Measurements from ENCODE around the gene CLASP2.

The CLASP2 gene

DNA sequence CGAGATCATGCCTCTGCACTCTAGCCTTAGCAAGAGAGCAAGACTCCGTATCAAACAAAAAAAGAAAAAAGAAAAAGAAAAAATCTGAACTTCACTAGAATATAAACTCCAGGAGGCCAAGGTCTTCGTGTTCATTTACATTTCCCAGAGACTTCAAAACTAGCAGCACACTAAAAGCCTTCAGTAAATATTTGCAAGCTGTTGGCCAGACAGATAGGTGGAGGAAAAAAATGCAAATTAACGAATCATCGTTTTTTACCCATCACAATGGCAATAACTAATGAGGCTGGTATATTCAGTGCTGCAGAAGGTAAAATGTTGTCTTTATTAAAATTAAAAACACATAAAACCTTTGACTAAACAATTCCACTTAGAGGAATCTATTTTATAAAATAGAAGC, 80.6 kb downstream of the CLASP2 start:
- no peak for DNase-seq (ENCODE audit: low read depth, low spot score)

DNA sequence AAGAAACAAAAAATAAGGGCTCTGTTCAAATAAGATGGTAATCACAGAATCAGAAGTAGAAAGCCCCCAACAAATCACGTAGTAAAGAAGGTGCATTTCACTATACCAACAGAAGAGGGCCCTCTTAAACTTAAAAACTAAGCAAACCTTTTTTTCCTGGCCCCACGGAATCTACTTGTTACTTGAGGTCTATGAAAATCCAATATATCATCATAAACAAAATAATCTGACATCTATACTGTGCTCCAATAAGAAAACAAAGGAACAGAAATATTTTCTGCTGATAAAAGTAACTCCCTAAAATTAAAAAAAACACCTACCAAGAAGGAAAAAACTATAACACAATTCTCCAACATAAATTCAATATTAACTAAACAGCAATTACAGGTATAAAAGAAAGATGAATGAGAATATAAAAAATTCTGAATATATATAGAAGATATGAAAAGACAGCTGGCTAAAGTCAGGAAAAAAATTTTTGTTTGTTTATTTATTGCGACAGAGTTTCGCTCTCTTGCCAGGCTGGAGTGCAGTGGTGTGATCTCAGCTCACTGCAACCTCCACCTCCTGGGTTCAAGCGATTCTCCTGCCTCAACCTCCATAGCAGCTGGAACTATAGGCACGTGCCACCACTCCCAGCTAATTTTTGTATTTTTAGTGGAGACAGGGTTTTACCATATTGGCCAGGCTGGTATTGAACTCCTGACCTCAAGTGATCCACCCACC, 81.8 kb downstream of the CLASP2 start:
- no peak for DNase-seq (ENCODE audit: low read depth, low spot score)

DNA sequence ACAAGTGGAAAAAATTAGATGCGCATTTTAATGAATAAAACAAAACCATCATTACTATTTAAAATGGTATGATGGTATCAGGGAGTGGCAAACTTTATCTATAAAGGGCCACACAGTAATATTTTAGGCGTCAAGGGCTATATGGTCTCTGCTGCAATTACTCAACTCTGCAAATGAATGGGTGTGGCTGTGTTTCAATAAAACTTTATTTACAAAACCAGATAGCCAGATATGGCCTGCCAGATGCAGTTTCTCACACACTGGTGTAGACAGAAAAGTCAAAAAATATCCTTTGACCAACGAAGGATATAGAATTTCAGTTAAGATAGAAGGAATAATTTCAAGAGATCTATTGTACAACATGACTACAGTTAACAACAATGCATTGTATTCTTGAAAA, 83.8 kb downstream of the CLASP2 start:
- no peak for DNase-seq (ENCODE audit: low read depth, low spot score)

DNA sequence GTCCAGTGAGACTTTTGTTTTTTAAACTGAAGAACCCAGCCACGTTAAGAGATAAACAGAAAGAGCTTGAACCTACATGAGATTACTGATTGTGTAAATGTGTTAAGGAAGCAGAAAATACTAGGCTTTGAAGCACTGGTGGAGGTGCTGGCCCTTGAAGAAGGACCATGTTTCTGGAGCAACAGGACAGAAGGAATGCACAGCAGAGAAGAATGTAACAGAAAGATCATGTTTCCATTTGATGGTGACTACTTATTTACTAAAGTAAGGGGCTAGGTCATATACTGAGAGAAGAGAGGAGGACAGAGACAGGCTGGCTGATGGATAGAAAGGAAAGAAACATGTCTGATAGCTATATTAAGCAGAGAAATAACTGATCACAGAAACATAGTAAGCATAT, 88.8 kb downstream of the CLASP2 start:
- DNase-seq (ENCODE audit: low read depth, low spot score), result no peak

DNA sequence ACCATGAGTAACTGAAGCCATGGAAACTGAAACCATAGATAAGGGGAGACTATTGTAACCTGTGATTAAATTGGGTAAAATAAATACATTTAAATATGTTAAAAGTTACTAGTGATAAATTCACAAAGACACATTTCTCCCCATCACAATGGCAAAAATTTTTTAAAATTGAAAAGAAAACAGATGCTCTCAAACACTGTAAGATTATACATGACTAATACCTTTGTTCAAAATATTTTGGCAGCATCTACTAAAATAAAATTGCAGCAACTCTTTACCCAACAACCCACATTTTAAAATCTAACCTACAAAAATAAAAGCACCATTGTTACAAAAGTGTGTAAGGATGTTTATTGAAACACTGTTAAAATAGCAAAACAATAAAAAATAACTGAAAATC, 93.3 kb downstream of the CLASP2 start:
- no peak for DNase-seq (ENCODE audit: low read depth, low spot score)

DNA sequence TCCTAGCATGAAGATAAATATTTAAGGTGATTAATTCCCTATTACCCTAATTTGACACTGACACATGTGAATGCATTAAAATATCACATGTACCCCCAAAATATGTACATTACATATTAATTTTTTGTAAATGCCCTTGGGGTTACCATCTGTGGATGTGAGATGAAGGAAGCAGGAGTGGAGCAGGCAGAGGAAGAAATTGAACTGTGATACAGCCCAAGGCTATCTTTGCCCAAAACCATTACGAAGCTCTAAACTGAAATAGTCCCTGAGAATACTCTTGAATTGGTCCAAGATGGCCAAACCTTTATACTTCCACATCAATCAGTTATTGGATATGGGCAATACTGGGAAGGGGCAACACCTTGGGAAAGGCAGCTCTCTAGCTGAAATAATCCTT, 105.0 kb downstream of the CLASP2 start:
- no peak for DNase-seq (ENCODE audit: low read depth, low spot score)

DNA sequence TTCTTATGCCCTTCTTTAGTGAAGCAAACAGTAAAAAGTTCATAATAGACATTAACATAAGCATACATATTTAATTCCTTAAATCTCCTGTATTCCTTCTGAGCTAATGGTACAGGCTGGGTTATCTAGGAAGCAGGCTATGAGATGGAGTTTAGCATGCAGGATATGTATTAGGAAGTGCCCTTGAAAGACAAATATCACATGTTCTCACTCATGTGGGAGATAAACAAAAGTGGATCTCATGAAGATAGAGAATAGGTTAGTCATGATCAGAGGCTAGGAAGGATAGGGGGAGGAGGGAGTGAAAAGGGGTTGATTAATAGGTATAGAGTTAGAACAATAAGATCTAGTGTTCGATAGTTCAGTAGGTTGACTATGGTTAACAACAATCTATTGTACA, 105.4 kb downstream of the CLASP2 start:
- no peak for DNase-seq (ENCODE audit: low read depth, low spot score)

DNA sequence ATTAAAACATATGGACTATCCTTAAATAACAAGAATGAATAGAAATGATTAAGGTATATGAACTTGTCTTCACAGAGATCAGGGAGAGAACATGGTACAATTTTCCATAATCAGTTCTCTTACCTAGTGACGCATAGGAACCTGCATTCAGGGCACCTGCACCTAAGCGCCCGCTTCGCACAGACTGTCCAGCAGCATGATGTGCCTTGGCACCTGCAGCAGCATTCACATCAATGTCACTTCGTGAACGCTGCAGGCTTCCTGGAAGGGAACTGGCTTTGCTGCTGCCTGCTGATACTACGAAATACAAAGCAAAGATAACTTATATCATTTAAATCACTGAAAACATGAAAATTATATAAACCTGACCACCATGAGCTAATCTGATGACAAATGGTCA, 115.2 kb downstream of the CLASP2 start:
- no peak for DNase-seq (ENCODE audit: low read depth, low spot score)

DNA sequence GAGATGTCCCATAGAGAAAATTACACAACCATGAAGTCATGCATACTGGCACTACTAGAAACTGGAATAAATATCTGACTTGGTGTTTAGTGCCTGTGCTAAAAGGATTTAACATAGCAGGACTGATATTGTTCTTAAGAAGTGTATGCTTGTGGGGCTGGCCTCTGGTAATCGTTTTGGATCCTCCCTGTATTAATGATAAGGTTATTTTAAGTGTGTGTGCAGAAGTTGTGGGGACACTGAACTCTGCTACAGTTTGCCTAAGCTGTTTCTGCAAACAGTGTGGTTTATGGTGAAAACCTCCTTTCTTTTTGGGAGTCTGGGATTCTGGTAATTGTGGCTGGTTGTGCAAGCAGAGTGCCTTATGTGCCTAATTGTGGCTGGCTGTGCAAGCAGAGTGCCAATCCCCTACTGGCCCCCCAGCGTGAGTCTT, 120.8 kb downstream of the CLASP2 start:
- DNase-seq (ENCODE audit: low read depth, low spot score), result no peak

DNA sequence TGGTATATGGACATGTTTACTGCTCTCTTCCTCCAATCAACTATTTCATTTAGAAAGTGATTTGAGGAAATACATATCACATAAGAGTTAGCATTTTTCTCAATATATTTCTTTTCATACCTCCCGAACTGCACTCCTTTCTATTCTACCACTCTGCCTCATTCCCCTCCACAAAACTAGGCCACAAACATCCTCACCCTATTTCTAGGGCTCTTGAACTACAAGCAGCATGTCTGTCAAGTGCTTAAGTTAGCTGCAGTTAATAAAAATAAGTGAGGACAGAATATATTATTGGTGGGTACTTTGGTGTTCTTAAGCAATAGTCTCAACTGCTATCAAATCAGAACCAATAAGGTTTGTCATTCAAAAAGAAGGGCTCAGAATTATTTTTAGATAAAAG, 125.1 kb downstream of the CLASP2 start:
- DNase-seq (ENCODE audit: low read depth, low spot score), result no peak

DNA sequence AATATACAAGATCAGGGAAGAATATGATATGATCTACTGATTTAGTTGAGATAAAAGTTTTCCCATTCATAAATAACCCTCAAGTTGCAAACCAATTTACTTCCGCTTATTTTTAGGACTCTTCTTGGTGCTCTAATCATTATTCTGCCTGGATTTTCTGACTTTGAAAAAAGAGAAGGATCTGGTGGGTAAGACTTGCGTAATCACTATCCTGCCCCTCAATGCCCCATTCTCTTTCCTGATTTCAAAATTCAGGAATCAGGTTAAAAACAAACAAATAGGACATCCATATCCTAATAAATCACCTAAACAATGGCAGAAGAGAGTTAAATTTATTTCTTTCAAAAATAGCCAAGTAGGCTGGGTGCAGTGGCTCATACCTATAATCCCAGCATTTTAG, 127.5 kb downstream of the CLASP2 start:
- no peak for DNase-seq (ENCODE audit: low read depth, low spot score)

DNA sequence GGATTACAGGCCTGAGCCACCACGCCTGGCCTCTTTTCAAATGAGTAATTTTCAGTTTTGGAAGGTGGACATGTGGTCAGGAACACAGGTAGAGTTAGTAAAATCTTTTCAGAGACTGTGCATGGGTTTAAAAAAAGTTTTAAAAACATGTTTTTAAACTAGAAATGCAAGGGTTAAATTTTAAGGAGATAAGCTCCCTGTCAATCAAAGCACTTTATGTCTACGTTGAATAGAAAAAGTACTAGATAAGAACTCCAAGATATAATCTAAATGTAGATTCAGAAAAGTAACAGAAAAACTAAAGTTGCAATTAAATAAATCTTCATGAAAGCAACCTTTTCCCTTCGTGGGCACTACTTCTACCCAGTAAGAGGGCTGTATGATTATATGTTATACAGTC, 131.7 kb downstream of the CLASP2 start:
- DNase-seq (ENCODE audit: low read depth, low spot score), result no peak

DNA sequence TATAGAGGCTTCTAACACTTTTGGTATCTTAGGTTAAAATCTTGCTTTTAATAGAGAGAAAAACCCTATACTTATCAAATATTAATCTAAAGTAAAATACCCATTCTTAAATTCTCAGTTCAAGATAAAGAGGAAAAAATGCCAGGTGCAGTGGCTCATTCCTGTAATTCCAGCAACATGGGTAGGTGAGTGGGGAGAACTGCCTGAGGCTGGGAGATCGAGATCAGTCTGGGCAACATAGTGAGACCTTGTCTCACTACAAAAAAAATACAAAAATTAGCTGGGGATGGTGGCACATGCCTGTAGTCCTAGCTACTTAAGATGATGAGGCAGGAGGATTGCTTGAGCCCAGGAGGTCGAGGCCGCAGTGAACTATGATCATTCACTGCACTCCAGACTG, 135.8 kb downstream of the CLASP2 start:
- no peak for DNase-seq (ENCODE audit: low read depth, low spot score)

DNA sequence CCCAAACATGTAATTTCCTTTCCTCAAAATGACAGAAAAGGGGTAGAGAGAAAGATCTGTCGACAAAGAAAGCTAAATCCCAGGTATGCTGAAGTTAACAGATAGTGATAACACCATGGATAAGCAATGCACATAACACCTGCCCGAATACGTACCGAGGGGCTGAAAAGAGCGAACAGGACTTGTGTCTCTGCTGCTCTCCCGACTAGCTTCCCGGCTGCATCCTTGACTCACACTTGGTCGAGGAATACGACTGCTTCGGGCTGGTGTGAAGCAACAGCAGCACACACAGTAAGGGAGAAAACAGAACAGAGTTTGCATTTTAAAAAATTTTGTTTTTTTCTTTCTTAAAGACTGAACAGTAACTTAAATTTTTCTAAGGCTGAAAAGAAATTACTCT, 136.4 kb downstream of the CLASP2 start:
- DNase-seq (ENCODE audit: low read depth, low spot score), result no peak

DNA sequence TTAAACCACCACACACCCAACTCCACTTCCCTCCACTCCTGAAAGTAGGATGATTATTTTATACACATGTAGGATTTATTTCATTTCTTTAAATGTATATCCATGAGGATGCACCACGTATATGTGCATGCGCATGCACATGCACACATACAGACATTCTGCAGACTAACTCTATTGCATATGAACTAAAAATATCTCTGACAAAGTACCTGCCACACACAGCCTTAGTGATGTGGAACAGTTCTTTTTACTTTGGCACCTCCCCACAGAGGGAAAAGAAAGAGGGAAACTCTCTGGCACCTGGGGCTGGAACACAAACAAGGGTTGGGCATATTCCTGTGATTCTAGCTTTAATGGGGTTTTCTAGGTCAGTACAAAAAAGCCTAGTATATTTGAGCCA, 138.2 kb downstream of the CLASP2 start:
- DNase-seq (ENCODE audit: low read depth, low spot score), result no peak

DNA sequence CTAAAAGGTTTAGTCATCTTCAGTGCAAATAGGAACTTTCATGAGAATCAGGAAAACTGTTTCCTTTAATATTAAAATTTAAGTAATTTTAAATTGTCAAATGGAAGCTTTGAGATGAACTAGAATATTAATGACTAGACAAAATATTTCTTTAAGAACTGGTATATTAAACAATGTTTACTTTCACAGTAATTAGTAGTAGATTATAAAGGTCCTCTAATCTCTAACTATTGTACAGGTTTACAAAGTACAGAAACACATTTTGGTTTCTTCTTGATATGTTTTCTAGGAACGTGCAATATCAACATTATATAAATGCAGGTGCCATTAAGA, 138.9 kb downstream of the CLASP2 start:
- no peak for DNase-seq (ENCODE audit: low read depth, low spot score)

DNA sequence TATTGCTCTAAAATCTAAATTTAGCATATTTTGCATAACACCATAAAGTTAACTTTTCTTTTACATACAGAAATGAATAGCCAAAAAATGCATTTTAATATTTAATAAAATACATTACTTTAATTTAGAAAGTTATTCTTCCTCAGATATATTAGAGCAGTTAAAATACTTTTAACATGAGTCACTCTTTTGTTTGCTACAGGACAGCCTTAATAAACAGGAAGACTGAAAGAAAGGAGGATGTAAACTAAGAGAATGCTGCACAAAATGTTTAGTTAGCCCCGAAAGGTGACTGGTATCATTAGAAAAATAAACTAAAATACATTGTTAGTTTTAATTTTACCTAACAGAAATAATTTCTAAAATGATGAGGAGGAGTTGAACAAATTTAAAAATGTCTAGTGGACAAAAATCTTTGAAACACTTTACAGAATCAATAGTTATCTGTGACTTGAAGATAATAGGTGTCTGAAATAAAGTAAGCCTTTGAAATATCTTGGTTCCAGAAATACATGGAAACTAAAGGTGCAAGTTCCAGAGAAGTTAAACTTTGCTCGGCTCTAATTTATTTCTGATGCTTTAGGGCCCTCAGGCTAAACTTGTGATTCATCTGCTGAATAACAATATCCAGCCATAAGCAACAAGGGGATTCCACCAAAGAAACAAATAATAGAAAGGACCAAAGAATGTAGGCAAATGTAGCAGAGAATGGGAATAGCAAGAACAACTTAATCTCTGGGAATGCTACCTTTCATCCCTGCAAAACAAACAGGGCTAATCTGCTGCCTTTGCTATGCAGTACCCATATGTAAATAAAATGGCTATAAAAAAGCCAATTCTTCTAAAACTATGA, 139.5 kb downstream of the CLASP2 start:
- no peak for DNase-seq (ENCODE audit: low read depth, low spot score)

DNA sequence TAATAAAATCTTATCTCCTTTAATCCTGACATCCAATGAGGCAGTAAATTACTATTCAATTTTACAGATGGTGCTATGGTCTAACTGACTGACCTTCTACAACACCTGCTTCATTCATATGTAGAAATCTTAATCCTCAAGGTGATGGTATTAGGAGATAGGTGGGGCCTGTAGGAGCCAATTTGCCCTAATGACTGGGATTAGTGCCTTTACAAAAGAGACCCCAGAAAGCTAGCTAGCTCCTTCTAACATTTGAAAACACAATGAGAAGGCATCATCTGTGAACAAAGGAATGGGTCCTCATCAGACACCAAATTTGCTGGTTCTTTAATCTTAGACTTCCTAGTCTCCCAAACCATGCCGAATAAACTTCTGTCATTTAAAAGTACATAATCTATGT, 140.5 kb downstream of the CLASP2 start:
- DNase-seq (ENCODE audit: low read depth, low spot score), result no peak

DNA sequence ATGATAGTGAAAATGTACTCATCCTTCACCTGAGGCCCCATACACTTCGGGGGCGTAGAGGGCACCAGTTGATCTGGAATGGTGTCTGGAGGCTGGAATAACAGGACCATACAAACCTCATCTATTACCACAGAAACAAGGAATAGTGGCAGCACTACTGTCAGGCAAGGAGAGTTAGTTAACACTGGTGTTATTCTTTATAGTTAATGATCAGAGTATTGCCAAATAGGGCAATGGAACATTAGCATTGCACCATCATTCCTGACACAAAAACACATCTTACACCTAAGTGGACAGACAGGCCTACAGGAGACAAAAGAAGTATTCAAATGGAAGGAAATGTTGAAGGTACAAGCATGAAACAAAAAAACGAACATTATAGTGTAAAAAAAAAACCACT, 140.9 kb downstream of the CLASP2 start:
- no peak for DNase-seq (ENCODE audit: low read depth, low spot score)

DNA sequence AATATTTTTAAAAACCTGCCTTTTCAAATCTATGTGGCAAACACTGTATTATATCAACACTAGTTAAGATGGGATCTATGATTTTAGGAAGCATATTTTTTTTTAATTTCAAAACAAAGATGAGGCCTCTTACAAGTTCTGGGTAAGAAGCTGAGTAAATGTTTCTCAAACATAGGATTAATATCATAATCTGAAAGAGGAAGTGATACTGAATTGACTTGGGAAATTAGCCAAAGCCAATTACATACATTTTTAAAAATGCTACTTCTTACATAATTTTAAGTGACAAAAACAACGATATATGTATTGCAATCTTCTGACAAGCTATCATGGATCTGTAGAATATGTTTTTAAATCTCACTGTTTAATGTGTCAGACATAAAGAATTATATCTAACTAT, 142.7 kb downstream of the CLASP2 start:
- no peak for DNase-seq (ENCODE audit: low read depth, low spot score)

DNA sequence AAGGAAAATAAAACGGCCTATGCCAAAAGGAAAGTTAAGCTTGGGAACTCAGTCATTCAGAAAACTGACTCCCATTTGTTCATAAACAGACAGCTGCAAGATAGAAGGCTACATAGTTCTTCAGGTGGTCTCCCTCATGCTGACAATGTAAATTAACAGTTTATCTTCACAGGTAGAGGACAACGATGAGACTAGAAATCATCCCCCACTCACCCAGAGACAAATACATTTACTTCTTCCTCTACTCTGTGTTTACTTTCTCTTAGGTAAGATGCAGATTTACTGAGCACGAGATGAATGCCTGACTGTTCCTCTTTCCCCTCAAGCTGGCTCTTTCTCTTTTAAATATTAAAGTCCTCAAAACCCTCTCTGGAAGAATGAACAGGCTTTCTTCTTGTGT, 160.2 kb downstream of the CLASP2 start:
- DNase-seq (ENCODE audit: low read depth, low spot score), result no peak

DNA sequence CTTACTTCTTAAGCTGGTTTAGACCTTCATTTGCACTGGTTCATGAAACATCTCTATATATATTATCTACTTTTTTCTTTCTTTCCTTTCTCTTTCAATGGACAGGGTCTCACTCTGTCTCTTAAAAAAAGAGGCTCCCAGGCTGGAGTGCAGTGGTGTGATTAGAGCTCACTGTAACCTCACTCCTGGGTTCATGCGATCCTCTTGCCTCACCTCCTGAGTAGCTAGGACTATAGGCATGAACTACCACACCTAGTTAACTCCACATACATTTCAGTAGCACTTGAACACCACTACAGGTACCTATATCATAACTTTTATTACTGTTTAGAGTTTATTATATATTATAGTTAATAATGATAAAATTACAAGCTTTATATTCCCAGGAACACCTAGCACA, 160.8 kb downstream of the CLASP2 start:
- DNase-seq (ENCODE audit: low read depth, low spot score), result no peak

DNA sequence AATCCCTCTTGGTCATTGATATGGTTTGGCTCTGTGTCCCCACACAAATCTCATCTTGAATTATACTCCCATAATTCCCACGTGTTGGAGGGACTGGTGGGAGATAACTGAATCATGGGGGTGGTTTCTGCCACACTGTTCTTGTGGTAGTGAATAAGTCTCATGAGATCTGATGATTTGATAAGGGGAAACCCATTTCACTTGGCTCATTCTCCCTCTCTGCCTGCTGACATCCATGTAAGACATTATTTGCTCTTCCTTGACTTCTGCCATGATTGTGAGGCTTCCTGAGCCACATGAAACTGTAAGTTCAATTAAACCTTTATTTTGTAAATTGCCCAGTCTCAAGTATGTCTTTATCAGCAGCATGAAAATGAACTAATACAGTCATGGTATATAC, 171.0 kb downstream of the CLASP2 start:
- no peak for DNase-seq (ENCODE audit: low read depth, low spot score)

All from activated CD4-positive, CD25-positive, alpha-beta regulatory T cell treated with anti-CD3 and anti-CD28 coated beads, Interleukin-2, amount 50 U/mL, for 16 hours (primary cell).